Keratinocyte (primary cell): ENCODE measurements around the gene LEMD1.

Source experiments
- EZH2 ChIP-seq: IDR thresholded peaks from one replicate; pipeline ENCODE4 v1.6.1; 2012; ENCODE audit warnings: inconsistent platforms, mild to moderate bottlenecking, low read length, moderate library complexity
- TF ChIP-seq, protein P1 (sequence below), 3 experiments: IDR thresholded peaks in 1 of 3; conservative IDR thresholded peaks in 1 of 3; optimal IDR thresholded peaks in 1 of 3; 2 replicates in 2 of 3; 3 replicates in 1 of 3; pipeline versions ENCODE3 to v1.5.1; 2011; ENCODE audit warnings: low read length in 3 of 3, mild to moderate bottlenecking in 3 of 3, moderate library complexity in 2 of 3, control low read depth in 1 of 3, inconsistent platforms in 1 of 3; ENCODE audit not compliant: insufficient read depth in 2 of 3; ENCODE audit errors: extremely low read depth in 1 of 3

DNA sequence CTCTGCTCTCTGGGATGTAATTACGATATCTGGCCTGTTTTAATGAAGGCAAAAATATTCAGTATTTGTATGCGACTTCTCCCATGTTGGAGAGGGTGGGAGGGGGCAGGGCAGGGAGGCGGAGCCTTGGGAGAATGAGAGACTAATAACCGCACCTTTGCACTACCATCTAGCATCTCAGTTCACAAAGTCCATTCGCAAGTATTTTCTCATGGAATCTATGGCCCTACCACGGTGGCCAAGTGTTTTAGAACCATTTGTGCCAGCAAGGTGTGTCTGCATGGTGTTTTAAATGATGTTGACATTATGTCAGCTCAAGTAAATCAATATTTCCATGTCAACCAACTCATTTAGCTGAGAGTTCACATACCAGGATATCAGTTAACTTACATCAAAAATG, 48.3 kb upstream of the LEMD1 start:
- TF ChIP-seq, protein P1, sequence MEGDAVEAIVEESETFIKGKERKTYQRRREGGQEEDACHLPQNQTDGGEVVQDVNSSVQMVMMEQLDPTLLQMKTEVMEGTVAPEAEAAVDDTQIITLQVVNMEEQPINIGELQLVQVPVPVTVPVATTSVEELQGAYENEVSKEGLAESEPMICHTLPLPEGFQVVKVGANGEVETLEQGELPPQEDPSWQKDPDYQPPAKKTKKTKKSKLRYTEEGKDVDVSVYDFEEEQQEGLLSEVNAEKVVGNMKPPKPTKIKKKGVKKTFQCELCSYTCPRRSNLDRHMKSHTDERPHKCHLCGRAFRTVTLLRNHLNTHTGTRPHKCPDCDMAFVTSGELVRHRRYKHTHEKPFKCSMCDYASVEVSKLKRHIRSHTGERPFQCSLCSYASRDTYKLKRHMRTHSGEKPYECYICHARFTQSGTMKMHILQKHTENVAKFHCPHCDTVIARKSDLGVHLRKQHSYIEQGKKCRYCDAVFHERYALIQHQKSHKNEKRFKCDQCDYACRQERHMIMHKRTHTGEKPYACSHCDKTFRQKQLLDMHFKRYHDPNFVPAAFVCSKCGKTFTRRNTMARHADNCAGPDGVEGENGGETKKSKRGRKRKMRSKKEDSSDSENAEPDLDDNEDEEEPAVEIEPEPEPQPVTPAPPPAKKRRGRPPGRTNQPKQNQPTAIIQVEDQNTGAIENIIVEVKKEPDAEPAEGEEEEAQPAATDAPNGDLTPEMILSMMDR (optimal IDR thresholded peaks at IDR 0.05 in 1 of 3, IDR thresholded peaks at IDR 0.05 in 1 of 3, conservative IDR thresholded peaks at IDR 0.05 in 1 of 3; ENCODE audit: extremely low read depth in 1 of 3, insufficient read depth in 2 of 3, low read length in 3 of 3), result no peak
- TF ChIP-seq EZH2, result no peak
